Endometrial microvascular endothelial cells (primary cell): ENCODE measurements around the gene SLC12A7. TPM values are rescaled to one million over a fixed set of nuclear protein-coding genes. Genes with fewer than 3 reads are reported as not detected.

Experiments
- total RNA-seq: library from RNA; depleted of rRNA; stranded (reverse); fragments of >200 nt; gene quantifications from one replicate; pipeline ENCODE4 v1.2.3, GENCODE V29; 2015; ENCODE audit errors: inconsistent ontology term

The SLC12A7 gene
- total RNA-seq, 1 donor from 2014 or later = 9.0 TPM

Other genes starting within 250 kb of the SLC12A7 start
- gene BRD9, start 219.3 kb downstream of the SLC12A7 start, total RNA-seq = 34.5 TPM
- gene TRIP13, start 219.2 kb downstream of the SLC12A7 start, total RNA-seq = 64.1 TPM
- gene NKD2, start 103.3 kb downstream of the SLC12A7 start, total RNA-seq = not detected
- not detected for gene SLC6A19, start 89.5 kb upstream of the SLC12A7 start, total RNA-seq
- gene SLC6A18, start 113.3 kb upstream of the SLC12A7 start, total RNA-seq = not detected
- not detected for gene TERT, start 183.0 kb upstream of the SLC12A7 start, total RNA-seq
- gene CLPTM1L, start 233.0 kb upstream of the SLC12A7 start, total RNA-seq = 173 TPM